ENCODE data around the gene COL6A2. TPM values are rescaled to one million over a fixed set of nuclear protein-coding genes. Genes with fewer than 3 reads are reported as not detected.

The COL6A2 gene
- polyA plus RNA-seq, 2 of the 4 experiments (the other 2 are of a cell fraction) = 2.3 to 13.1 TPM

DNA sequence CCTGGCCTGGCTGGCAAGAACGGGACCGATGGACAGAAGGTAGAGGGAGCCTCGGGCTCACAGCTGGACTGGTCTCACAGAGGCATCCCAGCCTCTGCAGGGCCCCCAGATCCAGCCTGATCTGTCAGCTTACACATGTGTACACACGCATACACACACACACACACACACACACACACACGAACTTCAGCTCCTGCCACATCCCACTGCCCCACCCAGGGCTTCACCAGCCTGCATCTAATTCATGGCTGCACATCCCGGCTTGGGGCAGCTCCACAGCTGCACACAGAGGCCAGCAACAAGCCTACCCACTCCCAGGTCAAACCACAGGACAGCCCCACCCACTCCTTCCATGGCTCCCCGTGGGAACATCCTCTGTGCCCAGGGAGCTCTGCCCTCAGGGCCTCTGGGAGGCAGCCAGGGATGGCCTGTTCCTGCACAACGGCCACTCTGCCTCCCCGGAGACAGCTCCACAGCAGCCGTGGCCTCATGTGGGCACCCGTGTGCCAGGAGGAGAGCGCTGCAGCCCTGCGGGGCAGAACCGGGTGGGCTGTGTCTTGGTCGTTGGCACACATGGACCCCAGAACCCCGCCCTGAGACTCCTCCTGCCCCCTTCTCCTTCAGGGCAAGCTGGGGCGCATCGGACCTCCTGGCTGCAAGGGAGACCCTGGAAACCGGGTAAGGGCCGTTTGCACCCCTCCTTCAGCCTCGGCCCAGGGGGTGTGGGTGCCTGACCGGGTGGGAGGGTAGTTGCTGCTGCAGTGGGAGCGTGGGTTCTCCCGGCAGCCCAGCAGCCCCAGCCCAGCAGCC, 19.1 kb downstream of the COL6A2 start:
- ATAC-seq (no peak; a peak in 1 of 6 replicates), FAIRE-seq (no peak), DNase-seq (ENCODE audit: low read depth in 1 of 2, low spot score in 1 of 2) (no peak)
- CTCF ChIA-PET = no interaction called here
- 70% methylated on average over 10 of the region's 24 CpGs for WGBS (ENCODE audit: missing lambda C conversion rate)
- POLR2A ChIA-PET = no interaction called here
- Histone ChIP-seq H3K4me3 (no peak overlapping the region), H3K9me3 (no peaks in the 10 kb centered on the region), H3K27ac (no peak overlapping the region), H3K4me2 (no peak overlapping the region), H3K4me1 (no peaks in the 10 kb centered on the region)
- TF ChIP-seq HDAC2 (IDR thresholded peaks at IDR 0.05) (no peak), ZC3H11A (IDR thresholded peaks at IDR 0.05) (no peak), TFCP2L1 (CRISPR knock-in tag; IDR thresholded peaks at IDR 0.05) (no peak), FOXS1 (CRISPR knock-in tag; IDR thresholded peaks at IDR 0.05) (no peak), KDM5A (IDR thresholded peaks at IDR 0.05) (no peak), RAD21 (conservative IDR thresholded peaks at IDR 0.05 in 1 of 2, IDR thresholded peaks at IDR 0.05 in 1 of 2) (no peak), PHF8 (IDR thresholded peaks at IDR 0.05; ENCODE audit: borderline replicate concordance, low read depth) (no peak), SMC3 (IDR thresholded peaks at IDR 0.05) (no peak), HOXB5 (CRISPR knock-in tag; IDR thresholded peaks at IDR 0.05) (no peak), NR3C1 (IDR thresholded peaks at IDR 0.05) (no peak), ESRRA (IDR thresholded peaks at IDR 0.05; ENCODE audit: borderline replicate concordance, low read length) (no peak), RFX5 (IDR thresholded peaks at IDR 0.05) (no peak)

DNA sequence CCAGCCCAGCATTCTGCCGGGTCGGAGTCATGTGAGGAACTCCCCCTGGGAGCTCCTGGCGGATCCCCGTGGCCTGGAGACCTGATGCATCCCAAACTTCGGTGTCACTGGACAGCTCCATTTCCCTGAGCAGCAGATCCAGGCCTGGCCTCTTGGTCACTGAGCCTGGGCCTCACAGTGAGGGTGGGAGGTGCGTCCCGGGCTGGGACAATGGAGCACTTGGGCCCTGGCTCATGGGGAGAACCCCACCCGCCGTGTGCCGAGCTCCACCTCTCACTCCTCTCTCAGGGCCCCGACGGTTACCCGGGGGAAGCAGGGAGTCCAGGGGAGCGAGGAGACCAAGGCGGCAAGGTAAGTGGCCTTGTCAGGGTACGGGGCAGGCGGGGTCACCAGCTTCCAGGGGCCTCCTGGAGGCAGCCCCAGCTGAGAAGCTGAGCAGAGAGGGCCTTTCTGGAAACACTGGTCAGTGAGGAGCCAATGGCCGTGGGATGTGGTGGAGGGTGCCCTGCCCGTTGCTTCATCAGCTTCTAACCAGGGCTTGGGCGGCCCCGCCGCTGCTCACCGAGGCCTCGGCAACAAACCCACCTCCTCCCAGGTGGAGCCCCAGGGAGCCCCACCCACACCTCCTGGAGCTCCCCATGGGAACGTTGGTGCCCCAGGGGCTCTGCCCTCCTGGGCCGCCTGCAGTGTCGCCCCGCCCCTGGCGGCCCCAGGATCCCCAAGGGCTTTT, 19.8 kb downstream of the COL6A2 start:
- TF ChIP-seq ZNF302 (CRISPR knock-in tag; IDR thresholded peaks at IDR 0.05) (no peak), NR3C1 (IDR thresholded peaks at IDR 0.05) (no peak), FOXS1 (CRISPR knock-in tag; IDR thresholded peaks at IDR 0.05) (no peak), MYC (IDR thresholded peaks at IDR 0.05; ENCODE audit: borderline replicate concordance, low read length) (no peak), JUNB (IDR thresholded peaks at IDR 0.05) (no peak), PHF8 (IDR thresholded peaks at IDR 0.05; ENCODE audit: borderline replicate concordance, low read depth) (no peak), RCOR1 (IDR thresholded peaks at IDR 0.05; ENCODE audit: low read depth, low read length) (no peak), POLR2A (IDR thresholded peaks at IDR 0.05; ENCODE audit: low read length) (no peak), HDAC2 (IDR thresholded peaks at IDR 0.05) (no peak), RNF2 (IDR thresholded peaks at IDR 0.05; ENCODE audit: borderline replicate concordance, low read depth) (no peak), FOSL2 (IDR thresholded peaks at IDR 0.05) (no peak), FOSL2 (CRISPR knock-in tag; IDR thresholded peaks at IDR 0.05) (no peak), RAD21 (conservative IDR thresholded peaks at IDR 0.05 in 1 of 2, IDR thresholded peaks at IDR 0.05 in 1 of 2) (no peak), FOSB (CRISPR knock-in tag; IDR thresholded peaks at IDR 0.05) (no peak), HOXB13 (CRISPR knock-in tag; IDR thresholded peaks at IDR 0.05; ENCODE audit: low read depth) (no peak), RFX5 (IDR thresholded peaks at IDR 0.05) (no peak), MAZ (IDR thresholded peaks at IDR 0.05; ENCODE audit: borderline replicate concordance, low read depth, low read length) (no peak), NFE2L2 (conservative IDR thresholded peaks at IDR 0.05; ENCODE audit: low read length) (no peak), TFCP2L1 (CRISPR knock-in tag; IDR thresholded peaks at IDR 0.05) (no peak), NPAS2 (CRISPR knock-in tag; IDR thresholded peaks at IDR 0.05; ENCODE audit: borderline replicate concordance) (no peak)
- TF ChIP-seq, protein P1, sequence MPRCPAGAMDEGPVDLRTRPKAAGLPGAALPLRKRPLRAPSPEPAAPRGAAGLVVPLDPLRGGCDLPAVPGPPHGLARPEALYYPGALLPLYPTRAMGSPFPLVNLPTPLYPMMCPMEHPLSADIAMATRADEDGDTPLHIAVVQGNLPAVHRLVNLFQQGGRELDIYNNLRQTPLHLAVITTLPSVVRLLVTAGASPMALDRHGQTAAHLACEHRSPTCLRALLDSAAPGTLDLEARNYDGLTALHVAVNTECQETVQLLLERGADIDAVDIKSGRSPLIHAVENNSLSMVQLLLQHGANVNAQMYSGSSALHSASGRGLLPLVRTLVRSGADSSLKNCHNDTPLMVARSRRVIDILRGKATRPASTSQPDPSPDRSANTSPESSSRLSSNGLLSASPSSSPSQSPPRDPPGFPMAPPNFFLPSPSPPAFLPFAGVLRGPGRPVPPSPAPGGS (IDR thresholded peaks at IDR 0.05) = no peak
- H3K27ac ChIP-seq = no peak overlapping the region
- no peak overlapping the region for H3K4me2 ChIP-seq
- ATAC-seq (no peak), DNase-seq (ENCODE audit: low read depth in 1 of 2, low spot score in 1 of 2) (no peak), FAIRE-seq (no peak)
- ChIA-PET POLR2A (no interaction called here), CTCF (no interaction called here)
- H3K4me3 ChIP-seq = no peak overlapping the region
- H3K4me1 ChIP-seq = no peaks in the 10 kb centered on the region
- no peaks in the 10 kb centered on the region for H3K9me3 ChIP-seq
- WGBS (ENCODE audit: missing lambda C conversion rate) = 74% methylated on average over 14 of the region's 29 CpGs

Measured in A549 (cell line).